GM19328 (cell line): ENCODE measurements around the gene TAF4.

Source experiments
- ATAC-seq: cut with Tn5 transposase; IDR thresholded peaks from one replicate; pipeline ENCODE4 v1.9.1; 2021; ENCODE audit warnings: mild to moderate bottlenecking, moderate library complexity; ENCODE audit not compliant: unreplicated experiment

Gene TAF4

GRCh38 chr20:61966492-61967244 is 99.0 kb downstream of the TAF4 start:
- ATAC-seq: no peak

GRCh38 chr20:61965606-61966491 is 99.8 kb downstream of the TAF4 start:
- no peak for ATAC-seq

GRCh38 chr20:61964675-61965605 is 100.7 kb downstream of the TAF4 start:
- ATAC-seq: no peak

GRCh38 chr20:61963885-61964674 is 101.6 kb downstream of the TAF4 start:
- no peak for ATAC-seq

GRCh38 chr20:61963149-61963548 is 102.5 kb downstream of the TAF4 start:
- ATAC-seq: no peak

- ATAC-seq: no peak
Measured at GRCh38 chr20:61960836-61961235, 104.8 kb downstream of the TAF4 start.

- no peak for ATAC-seq
Measured at GRCh38 chr20:61958773-61959700, 106.6 kb downstream of the TAF4 start.

GRCh38 chr20:61957961-61958715 is 107.5 kb downstream of the TAF4 start:
- no peak for ATAC-seq

- ATAC-seq: no peak
Measured at GRCh38 chr20:61956396-61957342, 109.0 kb downstream of the TAF4 start.

GRCh38 chr20:61955668-61956395 is 109.8 kb downstream of the TAF4 start:
- no peak for ATAC-seq

GRCh38 chr20:61954276-61955021 is 111.2 kb downstream of the TAF4 start:
- no peak for ATAC-seq

- ATAC-seq: no peak
Measured at GRCh38 chr20:61953037-61954021, 112.4 kb downstream of the TAF4 start.

GRCh38 chr20:61951695-61952533 is 113.8 kb downstream of the TAF4 start:
- no peak for ATAC-seq

- no peak for ATAC-seq
Measured at GRCh38 chr20:61950641-61951071, 115.0 kb downstream of the TAF4 start.
